Endothelial cell of umbilical vein (primary cell): ENCODE measurements around the gene CPNE9. TPM values are rescaled to one million over a fixed set of nuclear protein-coding genes. Genes with fewer than 3 reads are reported as not detected.

Source experiments
- BruUV-seq: library from RNA; stranded (reverse); fragments of 400-500 nt; replicated peaks from 2 replicates; lab custom pipeline; 2021; lab: Mats Ljungman, UMichigan
- CTCF ChIA-PET: fragments of 300-600, 350-600 bp; sonication (Branson Sonifier 250); formaldehyde crosslinking; loops from one replicate; lab custom pipeline; 2021; ENCODE audit warnings: antibody characterized with exemption, inconsistent platforms; lab: Charles Lee
- POLR2A ChIA-PET: fragments of 300-600, 350-600 bp; sonication (Branson Sonifier 250); formaldehyde crosslinking; loops from one replicate; lab custom pipeline; 2021; ENCODE audit warnings: antibody characterized with exemption, inconsistent platforms; lab: Charles Lee
- DNase-seq: peaks from one replicate; pipeline ENCODE4 v3.0.0-alpha.2; 2011; ENCODE audit warnings: low read depth, low spot score
- FAIRE-seq: peaks from 2 replicates; lab custom pipeline; 2011; peaks lifted over from hg19 to GRCh38; lab: Jason Lieb, UNC
- H2AFZ ChIP-seq: 2 replicates; pipeline ENCODE4 v1.6.0; 2012; ENCODE audit warnings: low read depth, low read length, control low read depth, inconsistent platforms
- H3K27ac ChIP-seq: 2 replicates; pipeline ENCODE4 v1.5.1; 2011; ENCODE audit warnings: low read depth, mild to moderate bottlenecking, control low read depth, low read length, moderate library complexity; ENCODE audit not compliant: insufficient read depth
- H3K27me3 ChIP-seq, 2 experiments: 2 replicates each; pipeline versions ENCODE4 v1.6.0 to v1.6.1; 2011; ENCODE audit warnings: low read length in 2 of 2, mixed read lengths in 1 of 2; ENCODE audit not compliant: control insufficient read depth in 2 of 2, insufficient read depth in 2 of 2
- H3K36me3 ChIP-seq, 2 experiments: 2 replicates in 1 of 2; 3 replicates in 1 of 2; pipeline ENCODE4 v1.5.1; 2011; ENCODE audit warnings: low read length in 2 of 2, mild to moderate bottlenecking in 1 of 2, moderate library complexity in 1 of 2; ENCODE audit not compliant: control insufficient read depth in 2 of 2, insufficient read depth in 2 of 2; ENCODE audit errors: extremely low read depth in 1 of 2
- H3K4me1 ChIP-seq: 3 replicates; pipeline ENCODE4 v1.5.1; 2011; ENCODE audit warnings: mild to moderate bottlenecking, low read length; ENCODE audit not compliant: control insufficient read depth, insufficient read depth; ENCODE audit errors: extremely low read depth
- H3K4me2 ChIP-seq: 2 replicates; pipeline ENCODE4 v1.6.1; 2011; ENCODE audit warnings: low read length, control low read depth, mixed read lengths; ENCODE audit not compliant: insufficient read depth
- H3K4me3 ChIP-seq, 3 experiments: fragments of 200-600 bp in 1 of 3; sonication (generic), shearing (Covaris generic) in 1 of 3; replicated peaks in 1 of 3; 2 replicates each; pipeline ENCODE4 v1.5.1; 2011 to 2016; ENCODE audit warnings: control low read depth in 3 of 3, low read length in 3 of 3, mild to moderate bottlenecking in 2 of 3, inconsistent platforms in 1 of 3, low read depth in 1 of 3, moderate library complexity in 1 of 3; ENCODE audit not compliant: insufficient read depth in 1 of 3
- H3K79me2 ChIP-seq: 2 replicates; pipeline ENCODE4 v1.6.0; 2012; ENCODE audit warnings: low read length, inconsistent platforms; ENCODE audit not compliant: control insufficient read depth, insufficient read depth
- H3K9ac ChIP-seq: replicated peaks from 2 replicates; pipeline ENCODE3; 2011; ENCODE audit warnings: low read length, control low read depth; ENCODE audit not compliant: insufficient read depth; ENCODE audit errors: extremely low read depth
- H3K9me1 ChIP-seq: replicated peaks from 3 replicates; pipeline ENCODE4 v1.6.0; 2011; ENCODE audit warnings: mild to moderate bottlenecking, low read length; ENCODE audit not compliant: control insufficient read depth, insufficient read depth; ENCODE audit errors: extremely low read depth
- H3K9me3 ChIP-seq: replicated peaks from 2 replicates; pipeline ENCODE4 v1.5.1; 2012; ENCODE audit warnings: low read length, inconsistent platforms; ENCODE audit not compliant: control insufficient read depth, insufficient read depth
- H4K20me1 ChIP-seq: replicated peaks from 2 replicates; pipeline ENCODE3; 2011; ENCODE audit warnings: mild to moderate bottlenecking, low read length; ENCODE audit not compliant: control insufficient read depth, insufficient read depth; ENCODE audit errors: extremely low read depth
- EZH2 ChIP-seq: IDR thresholded peaks from 2 replicates; pipeline ENCODE4 v1.6.1; 2012; ENCODE audit warnings: borderline replicate concordance, low read depth, mild to moderate bottlenecking, moderate library complexity, low read length, inconsistent platforms; ENCODE audit not compliant: severe bottlenecking
- FOS ChIP-seq: IDR thresholded peaks from 2 replicates; pipeline ENCODE4 v1.6.1; 2011; ENCODE audit warnings: mild to moderate bottlenecking, low read length, moderate library complexity, borderline replicate concordance; ENCODE audit not compliant: insufficient read depth
- GATA2 ChIP-seq: IDR thresholded peaks from 2 replicates; pipeline ENCODE4 v1.7.0; 2011; ENCODE audit warnings: low read depth, mild to moderate bottlenecking, moderate library complexity, mixed read lengths, low read length; ENCODE audit not compliant: insufficient read length, insufficient read depth
- JUN ChIP-seq: IDR thresholded peaks from 2 replicates; pipeline ENCODE4 v1.6.1; 2011; ENCODE audit warnings: borderline replicate concordance, low read depth; ENCODE audit not compliant: insufficient read length, insufficient read depth
- MAX ChIP-seq: IDR thresholded peaks from 2 replicates; pipeline ENCODE4 v1.6.1; 2011; ENCODE audit not compliant: insufficient read depth, insufficient read length
- MYC ChIP-seq: IDR thresholded peaks from one replicate; pipeline ENCODE4 v1.6.1; 2011; ENCODE audit warnings: mild to moderate bottlenecking, low read depth, low read length
- POLR2A ChIP-seq: IDR thresholded peaks from 2 replicates; pipeline ENCODE4 v1.6.1; 2012; ENCODE audit warnings: low read depth, mild to moderate bottlenecking, control low read depth, low read length
- POLR2AphosphoS5 ChIP-seq: IDR thresholded peaks from 2 replicates; pipeline ENCODE4 v1.6.1; 2012; ENCODE audit warnings: low read depth, mild to moderate bottlenecking, control low read depth, low read length, moderate library complexity; ENCODE audit not compliant: insufficient read depth
- dilution Hi-C: fragments of 300-500 bp; cut with MboI; formaldehyde crosslinking; loops from one replicate; pipeline ENCODE4 v1.15.0; 2019; ENCODE audit warnings: low sequenced_read_pairs; ENCODE audit not compliant: extremely low pct_ligation_motif_present
- intact Hi-C: fragments of 100-400 bp; cut with micrococcal nuclease; formaldehyde crosslinking; loops from one replicate; pipeline ENCODE4 v1.10.0; 2022
- polyA plus RNA-seq, 4 experiments: library from polyadenylated mRNA; depleted of rRNA in 3 of 4; stranded (reverse) in 3 of 4; unstranded in 1 of 4; fragments of >200 nt; gene quantifications; 2 replicates each; pipeline versions ENCODE4 v1.2.1 to v1.2.3, GENCODE V29; 2011 to 2012; ENCODE audit warnings: missing spikeins in 1 of 4
- total RNA-seq: library from RNA; stranded (reverse); gene quantifications from 2 replicates; pipeline ENCODE4 v1.2.3, GENCODE V29; 2021
- TF ChIP-seq, protein P1 (sequence below), 2 donors: IDR thresholded peaks; 1 replicate in 1 of 2; 2 replicates in 1 of 2; pipeline ENCODE4 v1.5.1; 2011; ENCODE audit warnings: low read length in 2 of 2, mild to moderate bottlenecking in 2 of 2, moderate library complexity in 2 of 2, control low read depth in 1 of 2, inconsistent platforms in 1 of 2, low read depth in 1 of 2; ENCODE audit not compliant: insufficient read depth in 1 of 2; ENCODE audit errors: extremely low read depth in 1 of 2

The CPNE9 gene
- total and polyA plus RNA-seq, 2 donors (not counting 3 experiments of a cell fraction or from before 2014, with no cell fraction given) = not detected

GRCh38 chr3:9659849-9660248, 43.8 kb upstream of the CPNE9 start:
- no peak overlapping the region for H3K27ac ChIP-seq
- CTCF ChIA-PET = no interaction called here
- dilution Hi-C loops (no loop called here), intact Hi-C loops (no loop called here)
- no peaks in the 10 kb centered on the region for H3K9me1 ChIP-seq
- POLR2A ChIA-PET = no interaction called here
- H3K27me3 ChIP-seq = no peaks in the 10 kb centered on the region
- H3K4me1 ChIP-seq = no peaks in the 10 kb centered on the region
- H3K4me2 ChIP-seq = no peak overlapping the region
- H3K9me3 ChIP-seq = no peaks in the 10 kb centered on the region
- H3K4me3 ChIP-seq = no peak overlapping the region
- DNase-seq (no peak), FAIRE-seq (no peak)
- no peak overlapping the region for H3K9ac ChIP-seq
- H3K36me3 ChIP-seq = peaks cover 7 to 18% of the 10 kb centered on the region in 2 experiments
- H2AFZ ChIP-seq = no peak overlapping the region
- TF ChIP-seq MYC (no peak), POLR2A (no peak)
- no peaks in the 10 kb centered on the region for H3K79me2 ChIP-seq
- BruUV-seq = no TSS peak
- no peaks in the 10 kb centered on the region for H4K20me1 ChIP-seq

DNA sequence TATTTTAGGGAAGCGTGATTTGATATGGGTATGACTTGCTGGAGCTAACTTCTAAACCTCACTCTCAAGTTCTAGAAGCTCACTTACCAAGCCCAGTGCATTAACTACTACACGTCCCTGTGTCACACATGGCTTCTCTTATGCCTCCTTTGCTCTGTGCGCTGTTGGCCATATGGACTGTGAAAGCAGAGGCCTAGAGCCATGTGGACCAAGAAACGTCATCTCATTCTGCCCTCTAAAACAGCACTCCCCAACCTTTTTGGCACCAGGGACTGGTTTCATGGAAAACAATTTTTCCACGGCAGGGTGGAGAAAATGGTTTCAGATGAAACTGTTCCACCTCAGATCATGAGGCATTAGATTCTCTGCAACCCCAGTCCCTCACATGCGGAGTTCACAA, 42.7 kb upstream of the CPNE9 start:
- Histone ChIP-seq H3K9me3 (no peaks in the 10 kb centered on the region), H3K27ac (no peak overlapping the region), H3K4me1 (no peaks in the 10 kb centered on the region), H3K4me2 (no peak overlapping the region), H3K4me3 (no peak overlapping the region), H3K79me2 (no peaks in the 10 kb centered on the region), H3K9me1 (no peaks in the 10 kb centered on the region), H4K20me1 (no peaks in the 10 kb centered on the region), H3K27me3 (no peaks in the 10 kb centered on the region), H3K9ac (no peak overlapping the region), H2AFZ (no peak overlapping the region), H3K36me3 (peaks cover 7 to 16% of the 10 kb centered on the region in 2 experiments)
- ChIA-PET POLR2A (no interaction called here), CTCF (interaction anchor here (1.4 kb wide), 1 partner anchor 9 kb away, joined by 3 read pairs; no protein-coding TSS in a partner anchor)
- DNase-seq (no peak), FAIRE-seq (no peak)
- dilution Hi-C loops (no loop called here), intact Hi-C loops (no loop called here)
- TF ChIP-seq POLR2A = no peak
- no peak for TF ChIP-seq MYC
- no peak for TF ChIP-seq JUN
- no peak for TF ChIP-seq GATA2
- TF ChIP-seq MAX = no peak
- TF ChIP-seq, protein P1, sequence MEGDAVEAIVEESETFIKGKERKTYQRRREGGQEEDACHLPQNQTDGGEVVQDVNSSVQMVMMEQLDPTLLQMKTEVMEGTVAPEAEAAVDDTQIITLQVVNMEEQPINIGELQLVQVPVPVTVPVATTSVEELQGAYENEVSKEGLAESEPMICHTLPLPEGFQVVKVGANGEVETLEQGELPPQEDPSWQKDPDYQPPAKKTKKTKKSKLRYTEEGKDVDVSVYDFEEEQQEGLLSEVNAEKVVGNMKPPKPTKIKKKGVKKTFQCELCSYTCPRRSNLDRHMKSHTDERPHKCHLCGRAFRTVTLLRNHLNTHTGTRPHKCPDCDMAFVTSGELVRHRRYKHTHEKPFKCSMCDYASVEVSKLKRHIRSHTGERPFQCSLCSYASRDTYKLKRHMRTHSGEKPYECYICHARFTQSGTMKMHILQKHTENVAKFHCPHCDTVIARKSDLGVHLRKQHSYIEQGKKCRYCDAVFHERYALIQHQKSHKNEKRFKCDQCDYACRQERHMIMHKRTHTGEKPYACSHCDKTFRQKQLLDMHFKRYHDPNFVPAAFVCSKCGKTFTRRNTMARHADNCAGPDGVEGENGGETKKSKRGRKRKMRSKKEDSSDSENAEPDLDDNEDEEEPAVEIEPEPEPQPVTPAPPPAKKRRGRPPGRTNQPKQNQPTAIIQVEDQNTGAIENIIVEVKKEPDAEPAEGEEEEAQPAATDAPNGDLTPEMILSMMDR (IDR thresholded peaks at IDR 0.05; ENCODE audit: extremely low read depth in 1 of 2, insufficient read depth in 1 of 2, low read depth in 1 of 2, low read length in 2 of 2) = no peak
- no peak for TF ChIP-seq EZH2
- TF ChIP-seq FOS = no peak
- no peak for TF ChIP-seq POLR2AphosphoS5
- no TSS peak for BruUV-seq
